T-cell (primary cell): ENCODE data around the gene CTNNA3. TPM values are rescaled to one million over a fixed set of nuclear protein-coding genes. Genes with fewer than 3 reads are reported as not detected.

Source experiments
- ATAC-seq, 4 experiments: fragments of 200-7000 bp in 3 of 4; fragments of 150-1000 bp in 1 of 4; cut with Tn5 transposase; replicated peaks in 1 of 4; 1 replicate in 3 of 4; 2 replicates in 1 of 4; pipeline ENCODE4 v1.10.0; 2021; ENCODE audit warnings: moderate library complexity in 3 of 4, mild to moderate bottlenecking in 2 of 4, moderate number of reproducible peaks in 1 of 4
- CTCF ChIA-PET, 2 donors: fragments of 300-600 bp; sonication (Branson Sonifier 250); formaldehyde crosslinking; loops; one replicate each; lab custom pipeline; 2022; ENCODE audit warnings: antibody characterized with exemption in 2 of 2; lab: Charles Lee
- POLR2A ChIA-PET, 2 donors: fragments of 300-600 bp; sonication (Branson Sonifier 250); formaldehyde crosslinking; loops; one replicate each; lab custom pipeline; 2022; ENCODE audit warnings: antibody characterized with exemption in 2 of 2; lab: Charles Lee
- DNase-seq, 35 experiments: peaks; one replicate each; pipeline versions ENCODE4 v3.0.0 to v3.0.0-alpha.2; 2013 to 2023
- H3K27ac ChIP-seq: one replicate; pipeline ENCODE4 v1.5.1; 2013; ENCODE audit warnings: low read length
- H3K27me3 ChIP-seq, 2 experiments: replicated peaks in 1 of 2; 1 replicate in 1 of 2; 2 replicates in 1 of 2; pipeline versions ENCODE4 v1.6.1 to v1.7.0; 2013; ENCODE audit warnings: low read length in 1 of 2, mixed read lengths in 1 of 2; ENCODE audit not compliant: control insufficient read depth in 2 of 2, insufficient read depth in 2 of 2; ENCODE audit errors: extremely low read depth in 1 of 2
- H3K36me3 ChIP-seq, 2 donors: 1 replicate in 1 of 2; 2 replicates in 1 of 2; pipeline versions ENCODE4 v1.6.1 to v1.7.0; 2013; ENCODE audit warnings: low read length in 1 of 2; ENCODE audit not compliant: control insufficient read depth in 2 of 2, insufficient read depth in 1 of 2; ENCODE audit errors: extremely low read depth in 1 of 2
- H3K4me1 ChIP-seq, 2 experiments: 1 replicate in 1 of 2; 2 replicates in 1 of 2; pipeline versions ENCODE4 v1.6.1 to v1.7.0; 2013; ENCODE audit warnings: low read length in 2 of 2, mixed read lengths in 1 of 2; ENCODE audit not compliant: insufficient read depth in 2 of 2, control insufficient read depth in 1 of 2; ENCODE audit errors: extremely low read depth in 1 of 2
- H3K4me3 ChIP-seq, 2 donors: 1 replicate in 1 of 2; 2 replicates in 1 of 2; pipeline versions ENCODE4 v1.5.1 to v1.7.0; 2013; ENCODE audit warnings: mild to moderate bottlenecking in 2 of 2, low read length in 1 of 2, moderate library complexity in 1 of 2; ENCODE audit not compliant: control insufficient read depth in 1 of 2; ENCODE audit errors: extremely low read depth in 1 of 2
- H3K9me3 ChIP-seq: 2 replicates; pipeline ENCODE4 v1.7.0; 2013
- H3K27ac Mint-ChIP-seq, 2 donors: one replicate each; pipeline ENCODE4 v1.8.0; 2020 to 2021; ENCODE audit warnings: mild to moderate bottlenecking in 2 of 2, mixed read lengths in 2 of 2
- H3K27me3 Mint-ChIP-seq, 2 donors: one replicate each; pipeline ENCODE4 v1.8.0; 2021 to 2022; ENCODE audit warnings: mixed read lengths in 2 of 2
- H3K36me3 Mint-ChIP-seq: one replicate; pipeline ENCODE4 v1.8.0; 2021; ENCODE audit warnings: mixed read lengths
- H3K4me1 Mint-ChIP-seq, 3 donors: one replicate each; pipeline ENCODE4 v1.8.0; 2020 to 2022; ENCODE audit warnings: mixed read lengths in 3 of 3, mild to moderate bottlenecking in 1 of 3
- H3K4me3 Mint-ChIP-seq, 3 donors: one replicate each; pipeline ENCODE4 v1.8.0; 2020 to 2022; ENCODE audit warnings: mild to moderate bottlenecking in 3 of 3, mixed read lengths in 3 of 3, moderate library complexity in 3 of 3
- H3K9me3 Mint-ChIP-seq, 3 donors: one replicate each; pipeline ENCODE4 v1.8.0; 2020 to 2022; ENCODE audit warnings: mixed read lengths in 3 of 3
- WGBS: methylation state at CpG from one replicate; pipeline ENCODE4 v1.1.5; 2013; ENCODE audit warnings: missing lambda C conversion rate; ENCODE audit not compliant: insufficient coverage; 5-methylcytosine and 5-hydroxymethylcytosine counted together
- total RNA-seq, 35 experiments: library from RNA in 6 of 35; stranded (reverse) in 6 of 35; fragments of 120-200 nt in 1 of 35; gene quantifications; one replicate each; pipeline versions ENCODE4 v1.2.1 to v1.2.4 and lab custom pipeline; 2013 to 2026

Gene CTNNA3
- total RNA-seq, 5 donors from 2014 or later (not counting 1 experiment from before 2014, with no cell fraction given), result 0.88 TPM; not detected in 4

DNA sequence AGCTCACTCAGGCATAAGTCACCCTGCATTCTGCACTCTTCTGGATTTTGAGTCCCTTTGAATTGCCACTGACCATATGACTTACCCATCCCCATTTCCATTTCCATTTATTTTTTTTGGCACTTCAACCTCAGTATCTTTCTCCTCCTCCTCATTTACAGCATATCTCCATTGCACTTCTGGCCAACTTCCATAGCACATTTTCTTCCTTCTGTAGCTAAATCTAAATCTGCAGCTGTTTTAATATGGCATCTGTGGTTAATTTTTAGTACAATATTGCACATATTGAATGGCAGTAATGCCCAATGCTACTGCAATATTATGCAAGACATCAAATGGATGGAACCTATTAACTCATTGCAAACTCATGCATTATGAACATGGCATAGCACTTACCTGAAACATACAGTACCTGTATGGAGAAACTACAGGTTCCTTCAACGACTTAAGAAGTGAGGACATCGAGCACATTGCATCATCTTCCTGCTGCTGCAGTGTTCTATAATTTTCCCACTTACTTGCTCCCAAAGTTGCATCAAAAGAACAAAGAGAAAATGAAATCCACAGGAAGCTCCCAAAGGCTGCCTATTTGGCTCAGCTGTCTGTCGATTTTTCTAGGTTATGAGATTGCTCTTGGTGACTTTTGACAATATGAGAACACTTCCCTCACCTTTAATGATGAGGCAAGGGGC, 714.5 kb downstream of the CTNNA3 start:
- Mint-ChIP-seq H3K4me1 (no peaks in the 10 kb centered on the region), H3K9me3 (peaks cover 0 to 4% (median 3%) of the 10 kb centered on the region in 3 donors), H3K4me3 (no peak overlapping the region), H3K36me3 (no peaks in the 10 kb centered on the region), H3K27ac (no peak overlapping the region), H3K27me3 (no peaks in the 10 kb centered on the region)
- DNase-seq (no peak), ATAC-seq (no peak)
- no peak overlapping the region for H3K4me3 ChIP-seq
- POLR2A ChIA-PET, result no interaction called here
- H3K4me1 ChIP-seq, result no peaks in the 10 kb centered on the region
- H3K9me3 ChIP-seq, result no peaks in the 10 kb centered on the region
- no peaks in the 10 kb centered on the region for H3K36me3 ChIP-seq
- CTCF ChIA-PET, result no interaction called here
- H3K27me3 ChIP-seq, result no peaks in the 10 kb centered on the region
- 60% methylated on average over 2 of the region's 3 CpGs for WGBS
- no peak overlapping the region for H3K27ac ChIP-seq

DNA sequence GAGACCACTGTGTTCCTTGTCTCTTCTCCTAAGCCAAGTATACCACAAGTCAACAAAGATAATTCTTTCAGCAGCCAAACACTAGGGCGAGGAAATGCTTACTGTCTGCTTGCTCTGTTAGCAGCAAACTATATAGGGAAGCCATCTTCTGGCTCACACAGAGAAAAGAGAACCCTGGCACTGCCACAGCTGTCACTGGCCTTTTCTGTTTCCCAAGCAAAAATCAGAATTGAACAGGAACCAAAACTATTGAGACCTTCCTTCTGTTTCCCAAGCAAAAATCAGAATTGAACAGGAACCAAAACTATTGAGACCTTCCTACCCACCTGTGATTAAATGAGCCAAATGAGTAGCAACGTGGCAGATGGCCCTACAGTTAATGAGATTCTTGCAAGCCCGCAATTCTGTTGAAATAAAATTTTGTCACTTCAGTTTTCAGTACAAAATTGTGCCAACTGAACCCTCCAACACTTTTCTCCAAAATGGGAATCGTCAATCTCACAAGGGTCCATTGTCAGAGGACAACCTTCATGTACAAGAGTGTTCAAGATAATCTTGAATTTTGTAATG, 715.7 kb downstream of the CTNNA3 start:
- no peaks in the 10 kb centered on the region for H3K36me3 ChIP-seq
- Mint-ChIP-seq H3K36me3 (no peaks in the 10 kb centered on the region), H3K4me3 (no peak overlapping the region), H3K27ac (no peak overlapping the region), H3K9me3 (peaks cover 0 to 5% (median 3%) of the 10 kb centered on the region in 3 donors), H3K4me1 (no peaks in the 10 kb centered on the region), H3K27me3 (no peaks in the 10 kb centered on the region)
- H3K9me3 ChIP-seq, result no peaks in the 10 kb centered on the region
- CTCF ChIA-PET, result no interaction called here
- H3K27ac ChIP-seq, result no peak overlapping the region
- ATAC-seq (no peak), DNase-seq (no peak)
- no peaks in the 10 kb centered on the region for H3K4me1 ChIP-seq
- no peaks in the 10 kb centered on the region for H3K27me3 ChIP-seq
- no peak overlapping the region for H3K4me3 ChIP-seq
- 75% methylated on average over 1 of the region's 4 CpGs for WGBS
- POLR2A ChIA-PET, result no interaction called here

DNA sequence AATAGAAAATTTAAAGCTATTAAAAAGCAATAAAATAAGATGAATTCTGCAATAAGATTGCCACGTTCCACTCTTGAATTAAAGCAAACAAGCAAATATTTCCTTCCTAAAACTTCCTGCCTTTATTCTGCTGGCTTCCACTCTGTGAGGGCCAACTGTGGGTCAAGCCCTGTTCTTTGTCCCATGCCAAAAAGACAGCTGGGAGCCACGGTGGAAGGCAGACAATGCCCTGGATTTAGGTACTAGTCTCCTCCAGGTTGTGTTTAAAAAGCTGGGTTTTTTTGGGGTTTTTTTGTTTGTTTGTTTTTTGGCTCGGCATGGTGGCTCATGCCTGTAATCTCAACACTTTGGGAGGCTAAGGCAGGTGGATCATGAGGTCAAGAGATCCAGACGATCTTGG, 731.0 kb downstream of the CTNNA3 start:
- Histone ChIP-seq H3K27me3 (no peaks in the 10 kb centered on the region), H3K9me3 (no peaks in the 10 kb centered on the region), H3K4me3 (no peak overlapping the region), H3K4me1 (no peaks in the 10 kb centered on the region), H3K36me3 (no peaks in the 10 kb centered on the region), H3K27ac (no peak overlapping the region)
- H3K9me3 Mint-ChIP-seq, result no peaks in the 10 kb centered on the region
- H3K27ac Mint-ChIP-seq, result no peak overlapping the region
- H3K4me1 Mint-ChIP-seq, result no peaks in the 10 kb centered on the region
- ChIA-PET POLR2A (no interaction called here), CTCF (no interaction called here)
- ATAC-seq, result no peak
- H3K4me3 Mint-ChIP-seq, result no peak overlapping the region
- DNase-seq, result no peak
- WGBS, result 40% methylated on average over 2 of the region's 4 CpGs
- no peaks in the 10 kb centered on the region for H3K36me3 Mint-ChIP-seq
- H3K27me3 Mint-ChIP-seq, result peaks cover 0 to 3% of the 10 kb centered on the region in 2 donors

DNA sequence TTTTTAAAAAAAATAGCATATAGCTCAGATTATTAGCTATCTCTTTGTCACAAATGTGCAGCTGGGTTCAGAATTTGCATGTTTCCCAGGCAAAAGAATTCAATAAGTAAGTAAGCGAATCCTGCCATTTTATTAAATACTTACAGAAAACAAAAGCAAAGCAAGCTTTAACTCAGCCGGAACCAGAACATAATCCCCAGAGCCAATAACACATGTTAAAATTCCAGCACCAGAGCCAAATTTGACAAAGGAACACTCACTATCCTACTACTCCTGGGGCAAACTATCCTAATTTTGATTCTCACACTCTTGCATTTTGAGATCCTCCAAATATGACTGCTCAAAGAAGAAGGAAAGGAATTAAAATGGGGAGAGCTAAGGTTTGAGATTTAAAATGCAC, 737.5 kb downstream of the CTNNA3 start:
- no peak for DNase-seq
- no CpG with 5 or more reads among the region's 2 CpGs for WGBS
- H3K9me3 ChIP-seq, result no peaks in the 10 kb centered on the region
- Mint-ChIP-seq H3K4me3 (no peak overlapping the region), H3K36me3 (no peaks in the 10 kb centered on the region), H3K4me1 (no peaks in the 10 kb centered on the region), H3K27me3 (peaks cover 0 to 3% of the 10 kb centered on the region in 2 donors), H3K27ac (no peak overlapping the region), H3K9me3 (no peaks in the 10 kb centered on the region)
- no peaks in the 10 kb centered on the region for H3K27me3 ChIP-seq
- no peaks in the 10 kb centered on the region for H3K4me1 ChIP-seq
- POLR2A ChIA-PET, result no interaction called here
- CTCF ChIA-PET, result interaction anchor here (0.7 kb wide), 2 partner anchors 308 to 348 kb away, joined by 6 to 9 read pairs; no protein-coding TSS in a partner anchor
- no peak overlapping the region for H3K27ac ChIP-seq
- no peaks in the 10 kb centered on the region for H3K36me3 ChIP-seq
- ATAC-seq, result no peak
- H3K4me3 ChIP-seq, result no peak overlapping the region

DNA sequence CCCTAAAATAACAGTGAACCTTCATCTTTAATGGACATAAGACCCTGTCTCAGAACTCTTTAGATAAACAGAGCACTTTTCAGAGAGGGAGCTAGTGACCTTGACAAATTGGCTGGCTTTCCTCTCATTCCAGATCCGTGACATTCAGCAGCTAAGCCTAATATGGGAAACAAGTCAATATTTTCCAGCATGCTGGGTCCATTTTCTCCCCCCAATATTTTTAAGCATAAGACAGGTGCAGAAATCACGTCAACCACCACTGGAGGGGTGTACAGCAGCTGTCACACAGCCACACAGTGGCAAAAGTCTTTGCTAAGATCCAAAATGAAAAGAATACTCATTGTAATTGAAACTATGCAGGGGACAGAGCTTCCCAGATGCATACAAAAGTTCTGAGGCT, 744.1 kb downstream of the CTNNA3 start:
- POLR2A ChIA-PET, result no interaction called here
- CTCF ChIA-PET, result no interaction called here
- 80% methylated on average over 1 of the region's 2 CpGs for WGBS
- Histone ChIP-seq H3K4me1 (no peaks in the 10 kb centered on the region), H3K27me3 (no peaks in the 10 kb centered on the region), H3K9me3 (no peaks in the 10 kb centered on the region), H3K27ac (no peak overlapping the region), H3K4me3 (no peak overlapping the region), H3K36me3 (no peaks in the 10 kb centered on the region)
- ATAC-seq (no peak), DNase-seq (no peak)
- H3K4me1 Mint-ChIP-seq, result no peaks in the 10 kb centered on the region
- H3K9me3 Mint-ChIP-seq, result no peaks in the 10 kb centered on the region
- H3K4me3 Mint-ChIP-seq, result no peak overlapping the region
- H3K27ac Mint-ChIP-seq, result no peak overlapping the region
- H3K27me3 Mint-ChIP-seq, result peaks cover 0 to 2% of the 10 kb centered on the region in 2 donors
- no peaks in the 10 kb centered on the region for H3K36me3 Mint-ChIP-seq

DNA sequence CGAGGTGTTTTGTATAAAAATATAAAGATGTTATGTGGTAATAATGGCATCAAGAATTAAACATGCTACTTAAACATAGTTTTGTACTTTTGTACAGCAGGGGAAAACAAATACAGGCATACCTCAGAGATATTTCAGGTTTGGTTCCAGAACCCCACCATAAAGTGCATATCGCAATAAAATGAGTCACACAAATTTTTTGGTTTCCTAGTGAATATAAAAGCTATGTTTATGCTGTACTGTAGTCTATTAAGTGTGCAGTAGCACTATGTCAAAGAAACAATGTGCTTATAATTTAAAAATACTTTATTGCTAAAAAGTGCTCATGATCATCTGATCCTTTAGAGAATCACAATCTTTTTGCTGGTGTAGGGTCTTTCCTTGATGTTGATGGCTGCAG, 752.4 kb downstream of the CTNNA3 start:
- DNase-seq, result no peak
- H3K27me3 ChIP-seq, result no peaks in the 10 kb centered on the region
- H3K36me3 ChIP-seq, result no peaks in the 10 kb centered on the region
- Mint-ChIP-seq H3K36me3 (no peaks in the 10 kb centered on the region), H3K4me1 (no peaks in the 10 kb centered on the region), H3K27ac (no peak overlapping the region), H3K9me3 (peaks cover 0 to 4% (median 0%) of the 10 kb centered on the region in 3 donors), H3K27me3 (peaks cover 0 to 2% of the 10 kb centered on the region in 2 donors), H3K4me3 (no peak overlapping the region)
- POLR2A ChIA-PET, result no interaction called here
- no peak for ATAC-seq
- no peaks in the 10 kb centered on the region for H3K9me3 ChIP-seq
- H3K27ac ChIP-seq, result no peak overlapping the region
- CTCF ChIA-PET, result no interaction called here
- H3K4me3 ChIP-seq, result no peak overlapping the region
- no CpG with 5 or more reads among the region's 2 CpGs for WGBS
- H3K4me1 ChIP-seq, result no peaks in the 10 kb centered on the region
